HL-60 (cell line): ENCODE results near the gene GSTM2.
A peak's percentile ranks its signal among the peaks of the same experiment; 100 is the strongest.

ENCODE experiments used
- DNase-seq, 2 experiments: peaks; one replicate each; pipeline ENCODE4 v3.0.0-alpha.2; 2010 to 2020; ENCODE audit warnings: low read depth in 1 of 2, low spot score in 1 of 2
- H3K27ac ChIP-seq: fragments of 250-450 bp; sonication (Bioruptor Pico); replicated peaks from 2 replicates; pipeline ENCODE4 v1.5.1; 2020; ENCODE audit warnings: mild to moderate bottlenecking, moderate library complexity
- H3K27me3 ChIP-seq: fragments of 250-450 bp; sonication (Bioruptor Pico); 2 replicates; pipeline ENCODE4 v1.5.1; 2021; ENCODE audit warnings: mild to moderate bottlenecking, moderate library complexity; ENCODE audit not compliant: insufficient read depth, poor library complexity, severe bottlenecking
- H3K4me3 ChIP-seq: replicated peaks from 2 replicates; pipeline ENCODE4 v1.5.1; 2011; ENCODE audit warnings: mild to moderate bottlenecking, control low read depth, low read length; ENCODE audit not compliant: insufficient read depth
- GABPA ChIP-seq: IDR thresholded peaks from 2 replicates; pipeline ENCODE4 v1.6.1; 2012; ENCODE audit warnings: low read depth
- POLR2AphosphoS5 ChIP-seq: IDR thresholded peaks from 2 replicates; pipeline ENCODE4 v1.6.1; 2012; ENCODE audit warnings: low read depth
- SPI1 ChIP-seq: IDR thresholded peaks from 2 replicates; pipeline ENCODE4 v1.6.1; 2012; ENCODE audit warnings: low read depth, mild to moderate bottlenecking, borderline replicate concordance
- TF ChIP-seq, protein P1 (sequence below): IDR thresholded peaks from 2 replicates; pipeline ENCODE4 v1.6.1; 2012; ENCODE audit warnings: low read depth; ENCODE audit not compliant: insufficient replicate concordance
- TF ChIP-seq, protein P2 (sequence below): IDR thresholded peaks from one replicate; pipeline ENCODE4 v1.5.1; 2011; ENCODE audit warnings: low read length, control low read depth, inconsistent platforms; ENCODE audit not compliant: insufficient read depth

Gene GSTM2

DNA sequence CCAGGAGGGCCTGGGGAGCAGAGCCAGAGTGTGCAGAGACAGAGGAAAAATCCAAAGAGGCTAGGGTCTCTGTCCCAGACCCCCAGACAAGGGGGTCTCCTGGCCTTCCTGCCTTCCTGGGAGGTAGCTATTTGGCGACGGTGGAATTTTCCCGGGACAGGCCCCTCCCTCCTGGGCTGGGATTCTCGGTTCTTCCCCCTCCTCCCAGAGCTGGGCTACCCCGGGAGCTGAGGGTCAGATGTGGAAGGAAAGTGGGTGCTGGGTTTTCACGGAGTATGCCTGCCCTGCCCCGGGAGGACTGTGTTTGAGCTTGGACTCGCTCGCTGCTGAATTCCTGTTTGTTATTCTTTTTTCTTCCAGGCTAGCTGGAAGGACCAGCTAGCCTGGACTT lies 47.5 kb upstream of the GSTM2 start:
- Histone ChIP-seq H3K4me3 (peak overlapping the region; percentile 94), H3K27me3 (no peaks in the 10 kb centered on the region), H3K27ac (peak overlapping the region; percentile 90)
- TF ChIP-seq SPI1 (no peak), POLR2AphosphoS5 (no peak), GABPA (no peak)
- TF ChIP-seq, protein P1, sequence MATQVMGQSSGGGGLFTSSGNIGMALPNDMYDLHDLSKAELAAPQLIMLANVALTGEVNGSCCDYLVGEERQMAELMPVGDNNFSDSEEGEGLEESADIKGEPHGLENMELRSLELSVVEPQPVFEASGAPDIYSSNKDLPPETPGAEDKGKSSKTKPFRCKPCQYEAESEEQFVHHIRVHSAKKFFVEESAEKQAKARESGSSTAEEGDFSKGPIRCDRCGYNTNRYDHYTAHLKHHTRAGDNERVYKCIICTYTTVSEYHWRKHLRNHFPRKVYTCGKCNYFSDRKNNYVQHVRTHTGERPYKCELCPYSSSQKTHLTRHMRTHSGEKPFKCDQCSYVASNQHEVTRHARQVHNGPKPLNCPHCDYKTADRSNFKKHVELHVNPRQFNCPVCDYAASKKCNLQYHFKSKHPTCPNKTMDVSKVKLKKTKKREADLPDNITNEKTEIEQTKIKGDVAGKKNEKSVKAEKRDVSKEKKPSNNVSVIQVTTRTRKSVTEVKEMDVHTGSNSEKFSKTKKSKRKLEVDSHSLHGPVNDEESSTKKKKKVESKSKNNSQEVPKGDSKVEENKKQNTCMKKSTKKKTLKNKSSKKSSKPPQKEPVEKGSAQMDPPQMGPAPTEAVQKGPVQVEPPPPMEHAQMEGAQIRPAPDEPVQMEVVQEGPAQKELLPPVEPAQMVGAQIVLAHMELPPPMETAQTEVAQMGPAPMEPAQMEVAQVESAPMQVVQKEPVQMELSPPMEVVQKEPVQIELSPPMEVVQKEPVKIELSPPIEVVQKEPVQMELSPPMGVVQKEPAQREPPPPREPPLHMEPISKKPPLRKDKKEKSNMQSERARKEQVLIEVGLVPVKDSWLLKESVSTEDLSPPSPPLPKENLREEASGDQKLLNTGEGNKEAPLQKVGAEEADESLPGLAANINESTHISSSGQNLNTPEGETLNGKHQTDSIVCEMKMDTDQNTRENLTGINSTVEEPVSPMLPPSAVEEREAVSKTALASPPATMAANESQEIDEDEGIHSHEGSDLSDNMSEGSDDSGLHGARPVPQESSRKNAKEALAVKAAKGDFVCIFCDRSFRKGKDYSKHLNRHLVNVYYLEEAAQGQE: no peak
- TF ChIP-seq, protein P2, sequence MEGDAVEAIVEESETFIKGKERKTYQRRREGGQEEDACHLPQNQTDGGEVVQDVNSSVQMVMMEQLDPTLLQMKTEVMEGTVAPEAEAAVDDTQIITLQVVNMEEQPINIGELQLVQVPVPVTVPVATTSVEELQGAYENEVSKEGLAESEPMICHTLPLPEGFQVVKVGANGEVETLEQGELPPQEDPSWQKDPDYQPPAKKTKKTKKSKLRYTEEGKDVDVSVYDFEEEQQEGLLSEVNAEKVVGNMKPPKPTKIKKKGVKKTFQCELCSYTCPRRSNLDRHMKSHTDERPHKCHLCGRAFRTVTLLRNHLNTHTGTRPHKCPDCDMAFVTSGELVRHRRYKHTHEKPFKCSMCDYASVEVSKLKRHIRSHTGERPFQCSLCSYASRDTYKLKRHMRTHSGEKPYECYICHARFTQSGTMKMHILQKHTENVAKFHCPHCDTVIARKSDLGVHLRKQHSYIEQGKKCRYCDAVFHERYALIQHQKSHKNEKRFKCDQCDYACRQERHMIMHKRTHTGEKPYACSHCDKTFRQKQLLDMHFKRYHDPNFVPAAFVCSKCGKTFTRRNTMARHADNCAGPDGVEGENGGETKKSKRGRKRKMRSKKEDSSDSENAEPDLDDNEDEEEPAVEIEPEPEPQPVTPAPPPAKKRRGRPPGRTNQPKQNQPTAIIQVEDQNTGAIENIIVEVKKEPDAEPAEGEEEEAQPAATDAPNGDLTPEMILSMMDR: no peak
- no peak for DNase-seq

DNA sequence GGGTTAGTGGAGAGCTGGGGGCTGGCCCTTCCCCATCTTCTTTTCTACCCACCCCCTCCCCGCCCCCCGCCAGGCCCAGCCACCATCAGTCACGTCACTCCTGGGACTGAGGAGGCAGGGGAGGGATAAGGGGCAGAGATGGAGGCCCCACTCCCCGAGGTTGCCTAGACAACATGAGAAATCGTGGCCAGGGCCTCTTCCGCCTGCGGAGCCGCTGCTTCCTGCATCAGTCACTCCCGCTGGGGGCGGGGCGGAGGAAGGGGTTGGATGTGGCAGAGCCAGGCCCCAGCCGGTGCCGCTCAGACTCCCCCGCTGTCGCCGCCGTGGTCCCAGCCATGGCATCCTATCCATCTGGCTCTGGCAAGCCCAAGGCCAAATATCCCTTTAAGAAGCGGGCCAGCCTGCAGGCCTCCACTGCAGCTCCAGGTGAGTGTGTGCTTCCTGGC lies 47.0 kb upstream of the GSTM2 start:
- TF ChIP-seq POLR2AphosphoS5 (peak; percentile 35; the same call in 1 of the 2 replicates), GABPA (peak; percentile 46; the same call in 1 of the 2 replicates), SPI1 (no peak)
- TF ChIP-seq, protein P1: no peak

DNA sequence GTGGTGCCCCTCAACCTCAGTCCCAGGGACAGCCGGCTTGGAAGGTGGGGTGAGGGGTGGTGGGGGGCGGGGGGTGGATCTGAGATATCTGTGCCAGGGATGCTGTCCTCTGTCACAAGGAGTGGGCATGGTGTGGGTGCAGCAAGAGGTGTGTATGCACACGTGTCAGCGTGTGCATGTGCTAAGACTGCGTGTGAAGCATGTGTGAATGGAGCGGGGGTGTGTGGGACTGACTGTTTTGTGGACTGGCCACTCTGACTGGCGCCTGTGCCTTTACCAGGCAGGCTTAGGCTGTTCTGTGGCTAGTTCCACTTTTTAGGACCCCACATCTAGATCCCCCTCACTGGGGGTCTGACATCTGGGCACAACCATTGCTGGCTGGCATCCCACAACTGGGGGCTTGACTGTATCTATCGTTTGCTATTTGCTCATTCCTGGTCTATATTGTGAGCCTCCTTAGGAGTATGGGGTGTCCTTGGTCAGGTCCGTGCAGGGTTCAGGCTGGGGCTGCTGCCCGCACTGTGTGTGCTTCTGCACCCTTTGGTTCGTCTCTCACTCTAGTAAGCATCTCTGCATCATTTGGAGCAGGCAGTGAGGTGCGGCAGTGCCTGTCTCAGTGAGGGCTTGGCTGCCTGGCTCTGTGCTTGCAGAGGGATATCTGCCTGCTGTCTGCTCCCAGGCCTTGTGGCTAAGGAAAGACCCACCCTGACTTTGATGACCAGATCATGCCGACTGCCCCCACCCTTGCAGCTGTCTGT lies 46.3 kb upstream of the GSTM2 start:
- TF ChIP-seq, protein P1: no peak
- TF ChIP-seq GABPA (no peak), SPI1 (no peak), POLR2AphosphoS5 (no peak)
- TF ChIP-seq, protein P2: no peak
- no peaks in the 10 kb centered on the region for H3K27me3 ChIP-seq
- no peak for DNase-seq
- H3K4me3 ChIP-seq: peak overlapping the region; percentile 94
- peak overlapping the region; percentile 90 for H3K27ac ChIP-seq

More for the DNA sequence above, 47.0 kb upstream of the GSTM2 start:
- DNase-seq: peak; percentile 95 to 98
- H3K27me3 ChIP-seq: no peaks in the 10 kb centered on the region
- peak overlapping the region; percentile 90 for H3K27ac ChIP-seq
- H3K4me3 ChIP-seq: peak overlapping the region; percentile 94
